GM12872 (cell line): ENCODE measurements around the gene NRXN2.

ENCODE experiments used
- TF ChIP-seq, protein P1 (sequence below): IDR thresholded peaks from 3 replicates; pipeline ENCODE4 v1.5.1; 2011; ENCODE audit warnings: low read depth, mild to moderate bottlenecking, low read length, moderate library complexity; ENCODE audit not compliant: insufficient read depth

Gene NRXN2

DNA sequence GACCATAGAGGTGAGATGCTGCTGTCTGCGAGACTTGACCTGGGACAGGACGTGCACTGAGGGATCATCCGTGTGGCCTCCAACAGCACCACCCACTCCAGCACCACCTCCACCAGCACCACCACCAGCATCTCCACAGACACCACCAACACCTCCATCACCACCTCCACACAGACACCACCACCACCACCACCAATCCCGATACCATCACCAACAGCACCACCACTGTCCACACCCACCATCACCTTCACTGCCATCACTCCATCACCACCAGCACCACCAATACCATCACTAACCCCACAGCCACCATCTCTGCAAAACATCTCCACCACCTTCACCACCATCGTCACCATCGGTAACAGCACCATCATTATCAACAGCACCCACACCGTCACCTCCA is 158.6 kb downstream of the NRXN2 start:
- TF ChIP-seq, protein P1, sequence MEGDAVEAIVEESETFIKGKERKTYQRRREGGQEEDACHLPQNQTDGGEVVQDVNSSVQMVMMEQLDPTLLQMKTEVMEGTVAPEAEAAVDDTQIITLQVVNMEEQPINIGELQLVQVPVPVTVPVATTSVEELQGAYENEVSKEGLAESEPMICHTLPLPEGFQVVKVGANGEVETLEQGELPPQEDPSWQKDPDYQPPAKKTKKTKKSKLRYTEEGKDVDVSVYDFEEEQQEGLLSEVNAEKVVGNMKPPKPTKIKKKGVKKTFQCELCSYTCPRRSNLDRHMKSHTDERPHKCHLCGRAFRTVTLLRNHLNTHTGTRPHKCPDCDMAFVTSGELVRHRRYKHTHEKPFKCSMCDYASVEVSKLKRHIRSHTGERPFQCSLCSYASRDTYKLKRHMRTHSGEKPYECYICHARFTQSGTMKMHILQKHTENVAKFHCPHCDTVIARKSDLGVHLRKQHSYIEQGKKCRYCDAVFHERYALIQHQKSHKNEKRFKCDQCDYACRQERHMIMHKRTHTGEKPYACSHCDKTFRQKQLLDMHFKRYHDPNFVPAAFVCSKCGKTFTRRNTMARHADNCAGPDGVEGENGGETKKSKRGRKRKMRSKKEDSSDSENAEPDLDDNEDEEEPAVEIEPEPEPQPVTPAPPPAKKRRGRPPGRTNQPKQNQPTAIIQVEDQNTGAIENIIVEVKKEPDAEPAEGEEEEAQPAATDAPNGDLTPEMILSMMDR, result no peak

DNA sequence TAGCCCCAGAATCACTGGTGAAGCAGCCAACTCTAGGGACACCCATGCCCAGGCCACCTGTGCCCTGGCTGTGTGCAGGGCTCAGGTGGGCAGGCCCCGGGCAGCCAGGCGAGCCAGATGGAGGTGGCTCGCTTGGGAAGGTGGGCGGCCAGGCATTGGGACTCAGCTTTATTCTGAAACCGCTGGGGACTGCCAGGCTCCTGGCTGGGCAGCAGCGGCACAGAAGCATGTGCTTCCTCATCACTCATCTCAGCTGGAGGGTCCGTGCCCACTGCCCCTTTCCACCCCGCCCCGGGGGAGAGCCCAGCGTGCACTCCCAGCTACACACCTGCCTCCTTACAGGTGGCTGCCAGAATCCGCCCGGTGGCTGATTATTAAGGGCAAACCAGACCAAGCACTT is 159.0 kb downstream of the NRXN2 start:
- TF ChIP-seq, protein P1, result no peak

DNA sequence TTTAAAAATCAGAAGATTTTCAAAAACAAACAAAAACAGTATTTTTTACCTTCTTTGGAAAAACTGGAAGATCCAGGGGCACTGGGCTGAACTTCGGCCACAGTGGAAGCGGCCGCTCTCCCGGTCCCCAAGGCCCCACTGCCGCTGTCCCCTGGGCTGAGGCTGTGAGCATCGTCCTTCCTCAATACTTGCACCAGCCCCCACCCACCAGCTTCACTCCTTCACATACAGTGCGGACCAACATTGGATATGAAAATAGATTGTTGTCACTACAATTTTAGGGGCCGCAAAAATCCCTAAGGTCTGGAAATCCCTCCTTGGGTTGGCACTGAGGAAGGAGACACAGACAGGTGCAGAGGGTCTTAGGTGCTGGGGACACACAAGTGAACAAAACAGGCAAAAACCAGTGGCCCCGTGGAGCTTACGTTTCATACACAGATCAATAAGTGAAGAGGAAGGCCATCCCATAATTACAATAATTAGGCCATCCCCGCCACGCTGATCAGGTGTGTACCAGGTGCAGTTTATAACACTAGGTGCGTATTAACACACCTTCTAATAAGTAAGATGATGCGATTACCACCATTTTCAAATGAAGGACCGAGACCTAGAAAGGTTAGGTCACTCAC is 160.2 kb downstream of the NRXN2 start:
- TF ChIP-seq, protein P1, result no peak

DNA sequence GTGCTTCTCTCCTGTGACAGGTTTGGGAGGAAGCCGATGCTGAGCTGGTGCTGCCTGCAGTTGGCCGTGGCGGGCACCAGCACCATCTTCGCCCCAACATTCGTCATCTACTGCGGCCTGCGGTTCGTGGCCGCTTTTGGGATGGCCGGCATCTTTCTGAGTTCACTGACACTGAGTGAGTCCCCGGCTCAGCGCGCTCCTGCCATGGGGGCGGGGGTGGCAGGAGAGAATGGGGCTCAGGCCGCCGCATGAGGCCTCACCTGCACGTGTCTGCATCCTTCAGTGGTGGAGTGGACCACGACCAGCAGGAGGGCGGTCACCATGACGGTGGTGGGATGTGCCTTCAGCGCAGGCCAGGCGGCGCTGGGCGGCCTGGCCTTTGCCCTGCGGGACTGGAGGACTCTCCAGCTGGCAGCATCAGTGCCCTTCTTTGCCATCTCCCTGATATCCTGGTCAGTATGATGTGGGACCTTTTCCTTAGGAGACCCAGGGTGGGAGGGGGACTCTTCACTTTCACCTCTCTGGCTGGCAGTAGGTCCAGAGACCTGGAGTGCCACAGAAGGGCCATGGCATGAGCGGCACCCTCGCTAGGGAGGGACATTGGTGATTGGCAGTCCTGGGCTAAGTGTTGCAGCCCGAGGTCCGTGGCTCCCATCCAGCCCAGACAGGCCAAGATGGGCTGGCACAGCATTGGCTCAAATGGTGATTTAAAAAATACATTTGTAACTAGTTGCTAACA is 160.8 kb downstream of the NRXN2 start:
- TF ChIP-seq, protein P1, result no peak

DNA sequence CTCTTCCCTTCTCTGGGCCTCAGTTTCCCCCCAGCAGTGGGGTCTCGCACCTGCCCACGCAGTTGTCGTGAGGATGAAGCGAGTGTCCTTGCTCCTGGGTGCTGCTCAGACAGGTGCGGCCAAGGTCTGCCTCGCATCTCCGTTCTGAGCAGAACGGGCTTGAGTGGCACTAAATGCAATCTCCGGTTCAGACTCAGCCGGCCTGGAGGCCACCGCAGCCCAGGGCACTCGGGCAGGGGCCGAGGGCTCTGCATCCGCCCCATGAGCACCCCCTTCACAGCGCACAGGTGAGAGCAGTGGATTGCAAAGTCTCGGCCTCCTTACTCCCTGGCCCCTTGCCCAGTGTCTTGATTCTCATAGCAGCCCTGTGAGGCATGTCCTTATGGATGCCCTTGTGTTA is 162.1 kb downstream of the NRXN2 start:
- TF ChIP-seq, protein P1, result no peak

DNA sequence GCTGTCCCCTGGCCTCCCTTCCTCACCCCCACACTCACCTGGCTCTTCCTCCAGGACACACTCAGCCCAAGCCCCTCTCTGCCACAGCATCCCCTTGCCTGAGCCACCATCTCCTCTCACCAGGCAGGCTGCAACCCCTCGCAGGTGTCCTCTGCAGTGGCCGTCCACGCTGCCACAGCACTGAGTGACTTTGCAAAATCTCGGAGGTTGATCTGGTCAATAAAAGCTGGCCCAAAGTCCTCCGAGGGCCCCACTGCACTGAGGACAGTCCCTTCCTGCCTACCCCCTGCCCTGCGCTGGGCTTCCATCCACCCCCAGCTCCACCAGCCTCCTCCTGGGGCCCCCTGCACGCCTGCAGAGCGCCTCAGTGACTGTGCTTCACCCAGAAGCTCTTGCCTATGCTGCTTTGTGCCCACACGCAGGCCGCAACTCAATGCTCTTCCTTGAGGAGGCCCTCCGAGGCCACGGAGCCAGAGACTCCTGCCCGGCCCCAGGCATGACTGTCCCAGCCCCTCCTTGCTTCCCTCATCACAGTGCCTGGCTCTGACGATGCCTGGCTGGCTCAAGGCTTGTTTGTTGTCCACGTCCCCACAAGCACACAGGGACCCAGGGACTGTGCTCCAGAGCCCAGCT is 162.7 kb downstream of the NRXN2 start:
- TF ChIP-seq, protein P1, result no peak

DNA sequence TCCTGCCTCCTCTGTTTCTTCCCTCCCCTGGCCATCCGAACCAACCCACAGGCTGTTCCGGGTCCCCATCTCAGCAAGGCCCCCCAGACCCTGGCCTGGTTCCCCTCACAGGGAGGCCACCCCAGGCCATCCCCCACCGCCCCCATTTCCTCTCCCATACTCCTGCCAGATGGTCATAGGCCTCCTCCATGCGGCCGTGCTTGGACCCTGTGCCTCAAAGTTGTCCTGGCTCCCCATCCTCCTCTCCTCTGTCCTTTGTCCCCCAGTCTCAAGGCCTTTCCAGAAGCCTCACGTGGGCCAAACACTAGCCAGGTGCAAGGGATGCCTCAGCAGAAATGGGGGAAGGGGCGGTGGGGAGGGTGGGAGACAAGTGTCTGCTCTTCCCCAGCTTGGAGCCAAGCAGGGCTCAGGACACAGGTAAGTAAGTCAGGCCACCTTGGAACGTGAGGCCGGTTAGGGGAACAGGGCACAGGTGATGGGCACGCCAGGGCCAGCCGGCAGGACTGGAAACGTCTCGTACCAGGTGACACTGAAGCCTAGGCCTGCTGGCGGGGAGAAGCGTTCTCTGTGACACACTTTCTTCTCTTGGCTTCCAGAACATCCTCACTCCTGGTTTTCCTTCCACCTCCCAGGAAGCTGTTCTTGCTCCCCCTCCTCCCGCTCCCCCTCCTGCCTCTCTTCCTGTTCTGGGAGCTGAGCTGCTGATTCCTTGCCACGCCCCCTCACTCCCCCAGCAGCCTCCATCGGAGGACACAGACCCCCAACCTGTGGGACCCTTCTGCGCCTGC is 163.5 kb downstream of the NRXN2 start:
- TF ChIP-seq, protein P1, result no peak
